ENCODE data around the gene SYNE1.

Gene SYNE1

GRCh38 chr6:152233547-152234320, 403.4 kb downstream of the SYNE1 start:
- no peak for DNase-seq (ENCODE audit: low spot score)

DNA sequence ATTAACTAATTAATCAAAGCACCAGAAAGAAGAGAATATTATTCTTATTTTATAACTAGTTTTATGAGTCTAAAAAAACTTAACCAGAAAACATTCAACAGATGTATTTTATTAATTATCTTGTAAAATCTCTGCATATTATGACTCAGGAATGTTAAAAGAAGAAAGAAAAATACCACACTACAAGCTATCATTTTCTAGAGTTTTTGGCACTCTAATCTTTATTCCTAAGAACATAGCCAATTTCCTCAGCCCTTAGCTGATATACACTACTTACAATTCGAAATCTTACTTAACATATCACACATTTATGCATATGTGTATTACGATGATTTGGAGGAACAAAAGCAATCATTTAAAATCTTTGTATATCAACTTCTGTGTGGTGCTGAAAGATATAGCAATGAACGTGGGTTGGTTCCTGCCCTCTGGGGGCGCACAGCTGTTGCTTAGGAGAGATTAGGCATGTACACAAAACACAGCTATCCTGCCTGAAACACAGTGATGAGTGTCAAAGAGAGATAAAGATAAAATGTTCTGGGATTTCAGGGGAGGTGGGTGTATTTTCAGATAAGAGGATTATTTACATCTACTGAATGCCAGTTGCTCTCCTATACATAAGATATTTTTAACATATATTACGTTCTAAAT, 404.5 kb downstream of the SYNE1 start:
- peak; percentile 24 for DNase-seq (ENCODE audit: low spot score)

DNA sequence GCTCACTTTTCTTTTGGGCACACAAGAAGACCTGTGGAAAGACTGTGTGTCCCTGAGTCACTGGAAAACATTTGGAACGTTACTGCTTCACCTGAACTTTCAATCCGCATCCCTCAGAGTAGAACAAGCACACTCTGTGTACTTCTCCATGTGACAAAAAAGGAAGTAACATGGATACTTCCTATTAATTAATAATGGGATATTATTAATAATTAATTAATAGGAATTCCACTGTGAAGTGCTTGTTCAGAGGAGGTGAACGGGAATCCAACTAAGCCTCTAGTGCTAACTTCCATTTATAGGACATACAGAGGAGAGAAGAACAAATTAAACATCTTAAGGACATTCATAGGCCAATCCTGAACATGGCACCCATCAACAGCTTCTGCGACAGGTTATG, 407.8 kb downstream of the SYNE1 start:
- no peak for DNase-seq (ENCODE audit: low spot score)

GRCh38 chr6:152226119-152226518, 411.0 kb downstream of the SYNE1 start:
- no peak for DNase-seq (ENCODE audit: low spot score)

DNA sequence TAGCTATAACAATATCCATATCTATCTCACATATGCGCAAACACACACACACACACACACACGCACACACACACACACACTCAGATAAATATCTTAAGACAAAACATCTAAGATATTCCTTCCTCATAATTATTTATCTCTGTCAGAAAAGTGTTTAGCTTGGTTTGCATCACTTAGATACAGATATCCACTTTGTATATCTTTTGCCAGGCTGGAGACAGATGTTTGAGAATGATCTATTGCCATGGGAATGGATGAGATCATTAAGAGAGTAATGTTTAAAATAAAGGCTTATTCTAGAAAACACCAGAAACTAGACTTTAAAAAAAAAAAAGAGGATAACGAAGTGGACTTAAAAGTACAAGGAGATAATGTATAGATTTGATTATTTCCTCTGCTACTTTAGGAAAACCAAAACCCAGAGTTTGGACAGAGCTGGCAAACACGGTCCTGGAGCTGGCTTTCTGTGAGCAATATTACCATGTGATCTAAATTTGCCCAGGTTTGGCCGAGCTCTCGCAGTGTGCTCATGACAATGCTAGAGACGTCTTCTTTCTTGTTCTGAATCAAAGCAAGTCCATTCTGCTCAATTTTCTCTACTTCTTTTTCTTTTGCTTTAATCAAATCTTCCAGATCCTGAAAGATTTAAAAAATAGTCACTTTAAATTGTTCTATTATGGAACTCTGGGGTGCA, 411.8 kb downstream of the SYNE1 start:
- DNase-seq (ENCODE audit: low spot score): no peak

GRCh38 chr6:152223636-152224035, 413.5 kb downstream of the SYNE1 start:
- no peak for DNase-seq (ENCODE audit: low spot score)

GRCh38 chr6:152221806-152222628, 415.1 kb downstream of the SYNE1 start:
- no peak for DNase-seq (ENCODE audit: low spot score)

DNA sequence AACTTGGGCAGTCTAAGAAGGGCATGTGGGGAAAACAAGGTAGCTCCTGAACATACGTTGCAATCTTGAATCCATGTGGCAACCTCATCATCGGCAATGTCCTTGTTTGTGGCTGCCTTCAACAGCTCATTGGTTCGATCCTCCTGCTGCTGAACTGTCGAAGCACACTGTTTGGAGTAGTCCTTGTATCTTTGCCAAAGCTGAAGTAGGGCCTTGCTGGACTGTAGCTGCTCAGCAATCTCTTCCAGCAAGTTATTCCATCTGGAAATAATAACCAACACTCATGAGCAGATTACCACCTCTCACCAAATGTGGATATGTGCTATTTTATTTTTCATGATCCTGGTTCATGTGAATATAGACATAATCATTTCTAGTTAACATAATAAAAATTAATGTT, 416.4 kb downstream of the SYNE1 start:
- peak; percentile 25 for DNase-seq (ENCODE audit: low spot score)

- DNase-seq (ENCODE audit: low spot score): no peak
Observed at GRCh38 chr6:152218887-152219286, 418.3 kb downstream of the SYNE1 start.

GRCh38 chr6:152212437-152212836, 424.7 kb downstream of the SYNE1 start:
- no peak for DNase-seq (ENCODE audit: low spot score)

DNA sequence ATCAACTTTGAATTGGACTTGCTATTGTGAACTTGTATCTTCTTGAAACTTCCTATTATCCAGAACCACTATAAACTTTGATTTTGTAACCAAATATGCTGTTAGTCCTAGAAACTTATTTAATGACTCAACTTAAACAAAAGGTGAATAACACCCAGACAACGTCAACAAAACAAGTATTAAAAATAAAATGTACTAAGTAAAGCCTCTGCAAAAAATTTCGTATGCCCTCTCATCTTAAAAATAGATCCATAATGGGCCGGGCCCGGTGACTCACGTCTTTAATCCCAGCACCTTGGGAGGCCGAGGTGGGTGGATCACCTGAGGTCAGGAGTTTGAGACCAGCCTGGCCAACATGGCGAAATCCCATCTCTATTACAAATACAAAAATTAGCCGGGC, 428.0 kb downstream of the SYNE1 start:
- DNase-seq (ENCODE audit: low spot score): no peak

DNA sequence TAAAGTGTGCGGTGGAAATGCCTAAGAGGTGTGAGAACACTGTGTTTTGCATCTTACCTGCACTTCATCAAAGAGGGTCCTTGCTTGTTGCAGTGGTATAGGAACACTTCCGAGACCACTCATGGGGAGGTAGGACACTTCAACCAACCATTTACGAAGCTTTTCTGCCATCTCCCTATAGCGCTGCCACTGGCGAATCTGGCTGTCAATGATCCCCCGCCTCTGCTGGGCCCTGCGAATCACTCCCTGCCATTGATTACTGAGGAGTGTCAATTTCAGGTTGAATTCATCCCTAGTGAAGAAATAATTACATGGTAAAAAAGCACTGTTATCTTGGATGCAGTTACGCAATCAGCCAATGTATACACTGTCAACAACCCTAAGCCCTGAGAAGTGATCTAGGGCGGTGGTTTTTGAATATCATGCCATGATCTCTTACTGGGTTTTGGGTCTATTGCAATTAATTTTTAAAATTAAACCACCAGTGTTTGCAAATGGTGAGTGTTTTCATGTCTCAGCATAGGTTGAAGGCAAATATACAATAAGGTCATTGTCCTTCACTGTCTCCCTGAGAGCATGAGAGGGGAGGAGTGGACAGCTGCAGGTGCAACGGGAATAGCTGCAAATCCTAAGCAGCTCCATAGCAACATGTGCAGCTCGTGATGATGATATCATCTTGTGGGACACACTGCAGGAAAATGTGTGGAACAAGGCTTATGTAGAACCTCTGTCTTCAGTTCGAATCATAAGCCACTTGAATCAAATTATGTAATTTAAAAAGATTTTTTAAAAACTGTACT, 429.0 kb downstream of the SYNE1 start:
- no peak for DNase-seq (ENCODE audit: low spot score)

DNA sequence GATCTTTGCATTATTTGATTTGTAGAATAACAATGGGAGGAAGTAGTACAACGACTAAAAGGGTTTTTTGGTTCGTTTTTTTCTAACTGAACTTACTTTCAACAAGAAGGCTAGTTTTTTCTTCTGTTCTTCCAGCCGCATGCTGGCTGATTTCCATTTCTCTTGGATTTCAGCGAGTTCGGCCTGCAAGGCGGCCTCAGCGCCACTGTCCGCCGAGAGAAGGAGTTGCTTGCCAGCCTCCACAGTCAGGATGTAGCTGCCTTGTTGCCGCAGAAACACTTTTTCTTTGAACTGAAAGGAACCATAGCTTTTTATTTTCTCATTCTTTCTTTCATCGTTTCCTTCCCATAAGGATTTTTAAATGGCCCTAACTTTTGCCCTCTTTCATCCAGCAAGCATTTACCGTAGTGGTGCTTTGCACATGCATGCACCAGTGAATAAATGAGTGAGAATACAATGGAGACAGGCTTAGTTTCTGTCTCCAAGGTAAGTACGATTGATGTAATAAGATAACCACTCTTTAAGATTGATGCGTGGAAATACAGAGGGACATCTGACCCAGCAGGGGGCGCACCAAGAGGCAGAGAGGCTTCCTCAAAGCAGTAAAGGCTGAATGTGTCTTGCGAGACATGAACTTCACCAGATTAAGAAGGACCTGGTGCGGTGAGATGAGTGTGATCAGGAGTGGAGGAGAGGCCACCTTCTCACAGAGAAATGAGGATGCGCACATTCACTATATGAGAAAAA, 430.9 kb downstream of the SYNE1 start:
- peak; percentile 18 for DNase-seq (ENCODE audit: low spot score)

GRCh38 chr6:152204591-152204990, 432.6 kb downstream of the SYNE1 start:
- no peak for DNase-seq (ENCODE audit: low spot score)

GRCh38 chr6:152201120-152201519, 436.0 kb downstream of the SYNE1 start:
- DNase-seq (ENCODE audit: low spot score): no peak

- no peak for DNase-seq (ENCODE audit: low spot score)
Observed at GRCh38 chr6:152195896-152196295, 441.3 kb downstream of the SYNE1 start.

DNA sequence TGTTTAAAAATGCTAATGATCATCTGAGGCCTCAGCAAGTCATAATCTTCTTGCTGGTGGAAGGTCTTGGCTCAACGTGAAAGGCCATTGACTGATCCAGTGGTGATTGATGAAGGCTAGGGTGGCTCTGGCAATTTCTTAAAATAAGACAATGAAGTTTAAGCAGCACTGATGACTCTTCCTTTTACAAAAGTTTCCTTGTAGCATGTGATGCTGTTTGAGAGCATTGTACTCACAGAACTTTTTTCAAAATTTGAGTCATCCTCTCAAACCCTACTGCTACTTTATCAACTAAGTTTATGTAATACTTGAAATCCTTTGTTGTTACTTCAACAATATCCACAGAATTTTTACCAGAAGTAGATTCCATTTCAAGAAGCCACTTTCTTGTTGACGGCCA, 447.4 kb downstream of the SYNE1 start:
- no peak for DNase-seq (ENCODE audit: low spot score)

GRCh38 chr6:152188011-152188410, 449.2 kb downstream of the SYNE1 start:
- DNase-seq (ENCODE audit: low spot score): no peak

- no peak for DNase-seq (ENCODE audit: low spot score)
Observed at GRCh38 chr6:152186840-152187239, 450.3 kb downstream of the SYNE1 start.

GRCh38 chr6:152184917-152185574, 452.1 kb downstream of the SYNE1 start:
- no peak for DNase-seq (ENCODE audit: low spot score)
